ENCODE results near the gene TUB.

TUB gene

DNA sequence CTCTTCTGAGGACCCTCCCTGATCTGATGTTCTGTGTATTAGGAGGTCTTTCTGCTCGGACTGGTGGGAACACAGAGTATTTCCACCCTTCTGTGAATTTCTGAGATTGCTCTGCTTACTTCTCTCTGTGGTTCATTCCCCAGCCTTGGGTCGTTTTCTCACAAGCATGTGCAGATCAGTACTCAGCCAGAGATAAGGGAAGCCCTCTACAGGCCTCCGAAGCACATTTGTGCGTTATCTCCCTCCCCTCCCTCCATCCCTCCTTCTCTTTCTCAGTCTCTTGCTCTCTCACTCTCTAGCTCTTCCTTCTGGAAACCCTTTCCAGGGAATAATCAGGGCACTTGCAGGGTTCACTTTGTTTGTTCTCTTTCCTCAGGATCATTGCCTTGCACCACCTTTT lies 35.2 kb upstream of the TUB start:
- ATAC-seq (no peak), DNase-seq (no peak)

DNA sequence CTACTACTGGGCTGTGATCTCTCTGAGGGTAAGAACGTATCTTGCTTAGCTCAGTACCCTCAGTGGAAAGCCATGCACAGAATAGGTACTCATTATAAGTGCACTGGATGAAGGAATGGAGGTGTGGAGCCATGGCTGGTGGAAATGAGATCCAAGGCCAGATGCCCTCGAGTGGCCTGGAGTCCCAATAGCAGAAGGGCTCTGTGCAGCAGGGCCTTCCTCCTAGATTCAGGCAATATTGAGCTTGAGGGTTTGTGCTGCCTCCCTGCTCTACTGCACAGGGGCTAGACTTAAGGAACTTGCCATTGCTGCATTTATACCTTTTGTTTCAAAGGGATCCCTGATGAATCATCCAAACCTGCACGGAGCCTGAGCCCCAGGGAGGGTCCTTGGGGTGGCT lies 33.6 kb upstream of the TUB start:
- ATAC-seq (no peak), DNase-seq (no peak)

DNA sequence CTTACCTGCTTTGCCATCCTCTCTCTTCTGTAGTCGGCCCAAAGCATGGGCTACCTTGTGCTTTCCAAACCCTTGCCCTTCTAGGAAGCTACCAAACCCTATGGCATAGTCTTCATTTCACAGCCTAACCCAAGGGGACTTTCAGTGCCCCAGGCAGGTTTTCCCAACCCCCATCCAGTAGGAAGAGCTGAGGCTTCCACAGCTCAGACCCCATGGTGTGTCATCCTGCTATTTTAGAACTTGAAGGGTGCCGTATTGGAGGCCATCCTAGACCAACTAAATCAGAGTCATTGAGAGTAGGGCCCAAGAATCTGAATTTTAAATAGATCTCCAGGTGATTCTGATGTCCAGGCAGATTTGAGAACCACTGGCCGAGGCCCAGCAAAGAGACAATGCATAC lies 31.9 kb upstream of the TUB start:
- no peak for DNase-seq
- ATAC-seq, result no peak

DNA sequence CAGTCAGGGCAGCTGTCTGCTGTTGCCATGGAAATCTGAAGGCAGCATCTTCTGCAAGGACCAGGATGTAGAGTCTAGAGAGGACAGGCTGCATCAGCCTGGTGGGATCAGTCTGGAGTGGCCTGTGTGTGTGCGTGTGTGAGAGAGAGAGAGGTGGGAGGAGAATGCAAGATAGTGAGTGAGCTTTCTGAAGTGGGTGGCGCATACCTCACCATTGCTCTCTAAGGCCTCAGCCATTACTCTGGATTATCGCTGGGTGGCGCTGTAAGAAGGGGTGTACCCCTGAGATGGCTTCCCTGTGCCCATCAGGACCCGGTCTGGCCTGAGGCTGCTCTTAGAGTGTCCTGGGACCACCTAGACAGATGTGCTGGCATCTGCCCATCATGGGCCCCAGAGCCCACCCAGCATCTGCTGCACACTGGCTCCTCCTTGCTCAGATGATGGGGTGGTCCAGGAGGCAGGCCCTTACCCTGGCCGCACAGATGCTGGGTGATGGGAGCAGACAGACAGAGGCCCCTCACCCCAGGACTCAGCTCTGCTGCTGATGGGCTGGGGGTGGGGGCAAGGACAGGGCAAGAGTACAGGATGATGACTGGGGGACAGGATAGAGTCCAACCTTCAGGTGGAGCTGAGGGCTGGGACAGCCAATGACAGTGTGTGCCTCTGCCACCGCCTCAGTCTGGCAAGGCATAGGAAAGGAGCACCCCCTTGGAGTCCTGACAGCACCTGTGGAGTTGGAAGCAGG lies 25.7 kb upstream of the TUB start:
- peak; percentile 24 for ATAC-seq
- DNase-seq, result no peak

- DNase-seq (no peak), ATAC-seq (no peak)
Observed at GRCh38 chr11:8055836-8056526, 25.0 kb upstream of the TUB start.

DNA sequence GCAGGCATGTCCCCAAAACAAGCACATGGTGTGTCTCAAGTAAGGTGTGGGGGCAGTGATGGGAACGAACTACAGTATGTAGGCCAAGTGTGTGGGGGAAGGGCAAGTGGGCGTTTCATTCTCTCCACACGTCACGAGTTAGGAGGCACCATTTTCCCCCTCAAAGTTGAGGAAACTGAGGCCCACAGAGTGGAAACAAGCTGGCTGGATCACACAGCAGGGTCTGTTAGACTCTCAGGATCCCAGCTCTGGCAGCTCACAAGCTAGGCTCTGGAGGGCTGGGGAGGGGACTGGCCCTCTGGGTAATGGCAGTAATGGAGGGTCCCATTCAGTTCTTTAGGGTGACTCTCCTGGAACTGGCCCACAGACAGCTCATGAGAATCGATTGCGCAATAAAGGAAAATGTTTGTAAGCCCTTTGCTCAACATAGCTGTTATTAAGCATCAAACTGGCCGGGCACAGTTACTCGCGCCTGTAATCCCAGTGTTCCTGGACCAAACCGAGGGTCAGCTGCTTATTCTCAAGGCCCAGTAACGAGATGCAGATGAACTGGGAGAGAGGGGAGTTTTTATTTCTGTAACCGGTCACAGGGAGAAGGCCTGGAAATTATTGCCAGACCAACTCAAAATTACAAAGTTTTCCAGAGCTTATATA lies 24.1 kb upstream of the TUB start:
- ATAC-seq (no peak), DNase-seq (no peak)

DNA sequence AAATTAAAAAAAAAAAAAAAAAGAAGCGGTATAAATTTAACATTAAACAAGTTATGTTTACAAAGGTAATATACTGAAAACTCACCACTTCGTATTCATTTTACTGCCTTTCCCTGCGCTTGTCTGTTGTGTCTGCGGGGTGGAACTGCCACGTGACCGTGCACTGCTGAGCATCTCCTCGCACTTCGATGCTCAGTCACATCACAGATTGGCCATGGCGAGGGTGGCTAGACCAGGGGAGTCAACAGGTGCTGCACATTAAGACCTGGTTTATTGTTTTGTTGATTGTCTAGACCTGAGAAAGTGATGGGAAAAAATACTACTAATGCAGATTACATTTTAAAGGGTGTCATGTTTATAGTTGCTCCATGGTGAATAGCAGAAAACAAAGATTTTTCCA lies 22.8 kb upstream of the TUB start:
- DNase-seq, result no peak
- ATAC-seq, result no peak

GRCh38 chr11:8059030-8059429 lies 22.0 kb upstream of the TUB start:
- ATAC-seq (no peak), DNase-seq (no peak)

GRCh38 chr11:8059571-8060011 lies 21.4 kb upstream of the TUB start:
- no peak for ATAC-seq
- DNase-seq, result no peak

GRCh38 chr11:8060146-8060719 lies 20.8 kb upstream of the TUB start:
- DNase-seq, result no peak

GRCh38 chr11:8060801-8061554 lies 20.0 kb upstream of the TUB start:
- DNase-seq (no peak), ATAC-seq (no peak)

More at GRCh38 chr11:8060146-8060719, 20.8 kb upstream of the TUB start:
- ATAC-seq, result no peak

DNA sequence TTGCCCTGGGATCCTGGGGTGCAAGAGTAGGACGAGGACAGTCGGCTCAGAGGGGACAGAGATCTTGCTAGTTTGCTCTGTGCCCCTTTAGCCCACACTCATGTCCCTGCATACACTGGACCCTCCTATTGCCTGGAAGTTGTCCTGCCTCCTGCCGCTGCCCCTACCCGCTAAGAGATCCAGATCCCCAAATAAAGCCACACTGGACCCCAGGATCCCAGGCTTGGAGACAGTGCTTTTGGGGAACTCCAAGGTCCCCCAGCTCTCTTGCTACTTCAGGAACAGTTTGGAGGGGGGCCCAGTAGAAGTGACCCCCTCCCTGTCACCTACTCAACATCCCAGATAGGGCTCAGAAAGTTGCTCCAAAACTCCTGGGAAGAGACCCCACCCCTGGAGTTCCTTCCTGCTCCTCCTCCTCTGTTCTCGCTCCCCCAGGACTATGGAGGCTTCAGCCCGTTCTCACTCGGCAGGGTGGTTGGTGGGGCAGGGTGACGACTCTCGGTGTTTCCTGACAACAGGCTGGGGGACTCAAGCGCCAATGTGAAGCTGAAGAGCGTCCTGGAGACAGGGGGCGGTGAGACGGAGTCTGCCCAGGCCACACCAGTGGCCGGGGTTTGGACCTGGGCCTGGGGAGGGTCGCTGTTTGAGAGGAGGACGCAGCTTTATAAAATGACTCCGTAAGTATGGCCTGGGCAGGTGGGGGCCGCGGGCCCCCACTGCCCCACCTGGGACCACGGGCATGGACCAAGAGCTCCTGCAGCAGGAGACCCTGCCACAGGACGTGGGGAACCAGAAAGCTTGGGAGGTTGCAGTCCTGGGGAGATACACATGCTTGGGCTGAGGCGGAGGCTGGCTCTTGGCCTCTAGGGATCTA lies 19.2 kb upstream of the TUB start:
- ATAC-seq, result no peak
- DNase-seq, result no peak

GRCh38 chr11:8062781-8063257 lies 18.2 kb upstream of the TUB start:
- no peak for ATAC-seq
- no peak for DNase-seq

- DNase-seq (no peak), ATAC-seq (no peak)
Observed at GRCh38 chr11:8063324-8063723, 17.7 kb upstream of the TUB start.

- DNase-seq (no peak), ATAC-seq (no peak)
Observed at GRCh38 chr11:8065031-8065430, 16.0 kb upstream of the TUB start.

GRCh38 chr11:8066036-8066910 lies 14.7 kb upstream of the TUB start:
- ATAC-seq, result no peak
- DNase-seq, result no peak

- no peak for ATAC-seq
- no peak for DNase-seq
Observed at GRCh38 chr11:8066911-8067455, 14.0 kb upstream of the TUB start.

DNA sequence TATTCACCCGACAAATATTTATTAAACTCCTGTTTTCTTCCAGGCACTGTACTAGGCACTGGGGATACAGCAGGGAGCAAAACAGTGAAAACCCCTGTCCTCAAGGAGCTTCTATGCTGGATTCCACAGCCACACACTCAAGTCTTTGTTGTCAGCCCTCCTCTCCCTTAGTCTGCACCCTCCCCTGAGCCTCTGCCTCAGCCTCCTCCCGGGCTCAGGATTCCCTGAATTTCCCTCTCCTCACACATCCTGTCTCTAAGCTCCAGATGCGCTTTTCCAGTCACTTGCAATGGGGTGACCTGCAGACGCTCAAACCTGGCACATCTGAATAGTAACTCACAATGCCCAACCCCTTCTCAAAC lies 13.5 kb upstream of the TUB start:
- no peak for DNase-seq

DNA sequence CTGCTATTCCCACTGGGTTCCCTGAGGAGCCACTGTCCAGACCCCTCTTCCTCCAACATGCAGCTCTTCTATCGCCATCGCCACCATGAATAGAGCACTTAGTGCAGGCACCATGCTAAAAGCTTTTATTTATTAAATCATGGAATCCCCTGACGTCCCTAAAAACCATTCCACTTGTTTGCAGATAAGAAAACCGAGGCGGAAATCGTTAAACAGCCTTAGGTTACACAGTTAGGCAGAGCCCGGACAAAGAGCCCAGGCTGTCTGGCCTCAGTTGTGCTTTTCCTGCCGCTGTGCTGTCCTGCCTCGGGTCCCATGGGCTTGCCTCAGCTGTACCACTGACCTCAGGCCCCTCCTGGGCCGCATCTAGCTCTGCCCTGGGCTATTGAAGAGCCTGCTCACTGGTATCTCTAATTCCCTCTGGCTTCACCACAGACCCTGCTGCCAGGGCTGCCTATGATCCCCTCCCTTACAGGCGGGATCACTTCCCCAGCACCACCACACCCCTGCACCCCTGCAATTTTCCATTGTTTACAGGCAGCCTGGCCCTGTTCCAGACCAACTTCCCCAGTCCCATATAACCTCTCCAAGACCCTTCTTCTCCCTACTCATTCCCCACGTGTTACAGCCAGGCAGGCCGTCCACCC lies 13.0 kb upstream of the TUB start:
- ATAC-seq, result no peak
- DNase-seq, result no peak

More for the DNA sequence above, 13.5 kb upstream of the TUB start:
- ATAC-seq, result no peak

All from stimulated activated naive CD8-positive, alpha-beta T cell treated with anti-CD3 and anti-CD28 coated beads, Interleukin-15, Interleukin-2, amounts not matched to agents 100 U/mL and 50 U/mL, for 24 hours (primary cell).